Mononuclear cell (primary cell): ENCODE results near the gene ERMP1. TPM values are rescaled to one million over a fixed set of nuclear protein-coding genes. Genes with fewer than 3 reads are reported as not detected.

Experiments
- H3K27me3 ChIP-seq: 2 replicates; pipeline ENCODE4 v1.6.0; 2011; ENCODE audit warnings: low read length, control low read depth; ENCODE audit not compliant: insufficient read depth
- H3K4me1 ChIP-seq: 2 replicates; pipeline ENCODE4 v1.5.1; 2011; ENCODE audit warnings: mild to moderate bottlenecking, low read length, control low read depth; ENCODE audit not compliant: insufficient read depth
- H3K4me3 ChIP-seq: 2 replicates; pipeline ENCODE4 v1.5.1; 2011; ENCODE audit warnings: mild to moderate bottlenecking, low read length, moderate library complexity
- H3K9me3 ChIP-seq: 2 replicates; pipeline ENCODE4 v1.5.1; 2011; ENCODE audit warnings: low read depth, mild to moderate bottlenecking, control low read depth, low read length
- total RNA-seq: library from RNA; depleted of rRNA; stranded (reverse); fragments of >200 nt; gene quantifications from one replicate; pipeline ENCODE4 v1.2.3, GENCODE V29; 2012

Gene ERMP1
- total RNA-seq, 1 donor: 6.5 TPM

DNA sequence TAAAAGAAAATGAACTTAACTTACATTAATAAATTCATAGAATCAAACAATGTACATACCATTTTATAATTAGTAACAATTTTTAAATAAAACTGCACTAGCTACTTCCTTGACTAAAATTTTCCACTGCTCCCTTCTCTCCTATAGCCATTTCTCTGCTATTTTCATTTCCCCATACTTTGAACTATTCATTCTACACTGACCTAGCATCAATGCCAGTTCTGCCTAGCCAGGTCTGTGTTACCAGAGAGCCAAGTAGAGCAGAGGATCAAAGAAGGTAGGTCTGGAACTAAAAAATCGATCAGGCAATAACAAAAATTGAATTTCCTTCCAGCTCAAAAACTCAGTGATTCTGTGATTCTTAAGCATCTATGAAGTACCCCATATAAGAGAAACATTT, 84.5 kb downstream of the ERMP1 start:
- H3K4me3 ChIP-seq: no peak overlapping the region
- no peaks in the 10 kb centered on the region for H3K27me3 ChIP-seq
- H3K9me3 ChIP-seq: no peaks in the 10 kb centered on the region
- no peaks in the 10 kb centered on the region for H3K4me1 ChIP-seq

DNA sequence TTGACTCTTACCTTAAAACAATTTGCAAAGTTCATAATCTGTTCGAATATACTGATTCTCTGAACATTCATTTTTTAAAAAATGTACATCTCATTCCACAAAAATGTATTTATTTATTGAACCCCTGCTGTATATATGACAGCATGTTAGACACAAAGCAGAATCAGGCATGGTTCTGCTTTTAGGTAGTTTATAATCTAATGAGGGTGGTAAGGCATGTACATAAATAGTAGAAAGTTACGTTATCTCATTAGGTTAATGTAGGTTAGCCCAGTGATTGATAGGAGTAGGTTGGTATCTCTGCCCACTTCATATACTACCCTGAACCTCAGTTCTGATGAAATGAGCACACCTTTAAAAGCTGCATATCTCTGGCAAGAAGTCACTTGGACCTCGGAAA, 89.8 kb downstream of the ERMP1 start:
- Histone ChIP-seq H3K4me3 (no peak overlapping the region), H3K27me3 (no peaks in the 10 kb centered on the region), H3K4me1 (no peaks in the 10 kb centered on the region), H3K9me3 (no peaks in the 10 kb centered on the region)

- H3K4me3 ChIP-seq: no peak overlapping the region
- no peaks in the 10 kb centered on the region for H3K4me1 ChIP-seq
- no peaks in the 10 kb centered on the region for H3K27me3 ChIP-seq
- no peaks in the 10 kb centered on the region for H3K9me3 ChIP-seq
These were observed 96.2 kb downstream of the ERMP1 start for GRCh38 chr9:5736563-5737346.

GRCh38 chr9:5735072-5735471, 97.8 kb downstream of the ERMP1 start:
- Histone ChIP-seq H3K27me3 (no peaks in the 10 kb centered on the region), H3K4me3 (no peak overlapping the region), H3K9me3 (no peaks in the 10 kb centered on the region), H3K4me1 (no peaks in the 10 kb centered on the region)

Other genes starting within 250 kb of the ERMP1 start
- gene RIC1, start 204.0 kb downstream of the ERMP1 start, total RNA-seq: 62.9 TPM
- gene MLANA, start 57.8 kb upstream of the ERMP1 start, total RNA-seq: 0.10 TPM
- 64.3 TPM for gene RANBP6, start 182.5 kb upstream of the ERMP1 start, total RNA-seq